ENCODE measurements around the gene NHS. TPM values are rescaled to one million over a fixed set of nuclear protein-coding genes. Genes with fewer than 3 reads are reported as not detected.

Gene NHS
- total and polyA plus RNA-seq, 3 donors from 2014 or later = 4.8 to 25.7 (median 21.8) TPM

GRCh38 chrX:17656556-17656955 lies 281.6 kb downstream of the NHS start:
- no peaks in the 10 kb centered on the region for H3K27me3 ChIP-seq
- 50% methylated on average over 15 of the region's 16 CpGs; no CpG with 5 or more reads in 1 of the 2 donors for WGBS, 2 donors
- no peak for TF ChIP-seq CTCF (IDR thresholded peaks at IDR 0.05)
- no peak for TF ChIP-seq POLR2A (IDR thresholded peaks at IDR 0.05)
- H3K4me1 ChIP-seq = peaks cover 3% of the 10 kb centered on the region
- no peaks in the 10 kb centered on the region for H3K36me3 ChIP-seq (ENCODE audit: low read depth, missing control alignments)
- H3K4me3 ChIP-seq = no peak overlapping the region
- H3K27ac ChIP-seq = no peak overlapping the region
- no peaks in the 10 kb centered on the region for H3K9me3 ChIP-seq
- intact Hi-C loops (cut with DNase I; ENCODE audit: low total_unique reads) = no loop called here
- no peak for DNase-seq

- no peaks in the 10 kb centered on the region for H3K4me1 ChIP-seq
- intact Hi-C loops (cut with DNase I; ENCODE audit: low total_unique reads) = no loop called here
- no peaks in the 10 kb centered on the region for H3K27me3 ChIP-seq
- TF ChIP-seq POLR2A (IDR thresholded peaks at IDR 0.05) = no peak
- TF ChIP-seq CTCF (IDR thresholded peaks at IDR 0.05) = no peak
- H3K9me3 ChIP-seq = no peaks in the 10 kb centered on the region
- no peak for DNase-seq
- no peaks in the 10 kb centered on the region for H3K36me3 ChIP-seq (ENCODE audit: low read depth, missing control alignments)
- WGBS, 2 donors = 90 to 97% methylated on average over 3 of the region's 3 CpGs
- H3K4me3 ChIP-seq = no peak overlapping the region
- H3K27ac ChIP-seq = no peak overlapping the region
Observed at GRCh38 chrX:17662391-17662790, 287.4 kb downstream of the NHS start.

- H3K4me1 ChIP-seq = no peaks in the 10 kb centered on the region
- intact Hi-C loops (cut with DNase I; ENCODE audit: low total_unique reads) = no loop called here
- no peaks in the 10 kb centered on the region for H3K9me3 ChIP-seq
- H3K36me3 ChIP-seq (ENCODE audit: low read depth, missing control alignments) = no peaks in the 10 kb centered on the region
- 89 to 95% methylated on average over 4 of the region's 4 CpGs for WGBS, 2 donors
- H3K27me3 ChIP-seq = no peaks in the 10 kb centered on the region
- no peak overlapping the region for H3K4me3 ChIP-seq
- no peak for DNase-seq
- TF ChIP-seq POLR2A (IDR thresholded peaks at IDR 0.05) (no peak), CTCF (IDR thresholded peaks at IDR 0.05) (no peak)
- H3K27ac ChIP-seq = no peak overlapping the region
Observed at GRCh38 chrX:17668929-17669328, 293.9 kb downstream of the NHS start.

- 57 to 60% methylated on average over 2 of the region's 2 CpGs for WGBS, 2 donors
- TF ChIP-seq POLR2A (IDR thresholded peaks at IDR 0.05) (no peak), CTCF (IDR thresholded peaks at IDR 0.05) (no peak)
- Histone ChIP-seq H3K36me3 (ENCODE audit: low read depth, missing control alignments) (no peaks in the 10 kb centered on the region), H3K27ac (no peak overlapping the region), H3K27me3 (no peaks in the 10 kb centered on the region), H3K4me1 (no peaks in the 10 kb centered on the region), H3K9me3 (no peaks in the 10 kb centered on the region), H3K4me3 (no peak overlapping the region)
- no peak for DNase-seq
- intact Hi-C loops (cut with DNase I; ENCODE audit: low total_unique reads) = no loop called here
Observed at GRCh38 chrX:17669458-17669857, 294.5 kb downstream of the NHS start.

- DNase-seq = no peak
- Histone ChIP-seq H3K36me3 (ENCODE audit: low read depth, missing control alignments) (no peaks in the 10 kb centered on the region), H3K9me3 (no peaks in the 10 kb centered on the region), H3K27me3 (no peaks in the 10 kb centered on the region), H3K4me3 (no peak overlapping the region), H3K27ac (no peak overlapping the region), H3K4me1 (no peaks in the 10 kb centered on the region)
- WGBS, 2 donors = 80 to 90% methylated on average over 1 of the region's 1 CpG
- TF ChIP-seq CTCF (IDR thresholded peaks at IDR 0.05) = no peak
- no peak for TF ChIP-seq POLR2A (IDR thresholded peaks at IDR 0.05)
- intact Hi-C loops (cut with DNase I; ENCODE audit: low total_unique reads) = no loop called here
Observed at GRCh38 chrX:17669891-17670290, 294.9 kb downstream of the NHS start.
